ENCODE results near the gene LSM3. TPM values are rescaled to one million over a fixed set of nuclear protein-coding genes. Genes with fewer than 3 reads are reported as not detected.

The LSM3 gene
- total RNA-seq, 1 donor from 2014 or later: 9.5 TPM

- Histone ChIP-seq H3K9me3 (ENCODE audit: insufficient read depth, low read depth, low read length) (no peaks in the 10 kb centered on the region), H3K27me3 (ENCODE audit: insufficient read depth, low read length) (no peaks in the 10 kb centered on the region), H3K36me3 (ENCODE audit: insufficient read depth, low read length) (peaks cover 53% of the 10 kb centered on the region), H3K4me1 (ENCODE audit: insufficient read depth, low read length) (peaks cover 12% of the 10 kb centered on the region), H3K4me3 (ENCODE audit: insufficient read depth, low read depth, low read length) (no peak overlapping the region), H3K9ac (ENCODE audit: low read length) (no peak overlapping the region), H3K4me2 (ENCODE audit: low read length) (no peak overlapping the region), H2AFZ (ENCODE audit: low read depth, low read length) (no peak overlapping the region), H3K27ac (ENCODE audit: low read depth, low read length) (no peak overlapping the region), H3K79me2 (ENCODE audit: insufficient read depth, low read length) (peaks cover 42% of the 10 kb centered on the region), H4K20me1 (ENCODE audit: insufficient read depth, low read length) (peaks cover 61% of the 10 kb centered on the region)
- TF ChIP-seq CTCF (IDR thresholded peaks at IDR 0.05; ENCODE audit: insufficient read depth, low read depth, low read length): no peak
- TF ChIP-seq EZH2 (IDR thresholded peaks at IDR 0.05; ENCODE audit: insufficient read depth, low read length): no peak
- Mint-ChIP-seq H3K4me1 (ENCODE audit: low read depth, unreplicated experiment) (peaks cover 15% of the 10 kb centered on the region), H3K27ac (ENCODE audit: unreplicated experiment) (no peak overlapping the region), H3K4me3 (ENCODE audit: unreplicated experiment) (no peak overlapping the region), H3K36me3 (ENCODE audit: low read depth, unreplicated experiment) (peaks cover 44% of the 10 kb centered on the region), H3K9me3 (ENCODE audit: unreplicated experiment) (no peaks in the 10 kb centered on the region), H3K27me3 (ENCODE audit: low read depth, unreplicated experiment) (no peaks in the 10 kb centered on the region)
- DNase-seq (ENCODE audit: low read depth): no peak
- FAIRE-seq: no peak
Observed at GRCh38 chr3:14130707-14131106, 47.9 kb upstream of the LSM3 start.

GRCh38 chr3:14131134-14131533 is 47.5 kb upstream of the LSM3 start:
- no peak overlapping the region for H3K4me3 ChIP-seq (ENCODE audit: insufficient read depth, low read depth, low read length)
- no peak overlapping the region for H3K4me2 ChIP-seq (ENCODE audit: low read length)
- no peaks in the 10 kb centered on the region for H3K9me3 ChIP-seq (ENCODE audit: insufficient read depth, low read depth, low read length)
- peaks cover 57% of the 10 kb centered on the region for H3K36me3 ChIP-seq (ENCODE audit: insufficient read depth, low read length)
- H3K9ac ChIP-seq (ENCODE audit: low read length): no peak overlapping the region
- H3K36me3 Mint-ChIP-seq (ENCODE audit: low read depth, unreplicated experiment): peaks cover 49% of the 10 kb centered on the region
- no peaks in the 10 kb centered on the region for H3K27me3 ChIP-seq (ENCODE audit: insufficient read depth, low read length)
- FAIRE-seq (no peak), DNase-seq (ENCODE audit: low read depth) (no peak)
- peaks cover 38% of the 10 kb centered on the region for H3K79me2 ChIP-seq (ENCODE audit: insufficient read depth, low read length)
- no peak overlapping the region for H2AFZ ChIP-seq (ENCODE audit: low read depth, low read length)
- H3K4me1 ChIP-seq (ENCODE audit: insufficient read depth, low read length): peaks cover 8% of the 10 kb centered on the region
- H3K27ac ChIP-seq (ENCODE audit: low read depth, low read length): no peak overlapping the region
- TF ChIP-seq EZH2 (IDR thresholded peaks at IDR 0.05; ENCODE audit: insufficient read depth, low read length): no peak
- no peak for TF ChIP-seq CTCF (IDR thresholded peaks at IDR 0.05; ENCODE audit: insufficient read depth, low read depth, low read length)
- H3K27me3 Mint-ChIP-seq (ENCODE audit: low read depth, unreplicated experiment): no peaks in the 10 kb centered on the region
- no peak overlapping the region for H3K4me3 Mint-ChIP-seq (ENCODE audit: unreplicated experiment)
- H3K4me1 Mint-ChIP-seq (ENCODE audit: low read depth, unreplicated experiment): peaks cover 11% of the 10 kb centered on the region
- no peaks in the 10 kb centered on the region for H3K9me3 Mint-ChIP-seq (ENCODE audit: unreplicated experiment)
- H3K27ac Mint-ChIP-seq (ENCODE audit: unreplicated experiment): no peak overlapping the region
- peaks cover 58% of the 10 kb centered on the region for H4K20me1 ChIP-seq (ENCODE audit: insufficient read depth, low read length)

- Mint-ChIP-seq H3K4me1 (ENCODE audit: low read depth, unreplicated experiment) (peaks cover 6% of the 10 kb centered on the region), H3K27me3 (ENCODE audit: low read depth, unreplicated experiment) (no peaks in the 10 kb centered on the region), H3K4me3 (ENCODE audit: unreplicated experiment) (no peak overlapping the region), H3K27ac (ENCODE audit: unreplicated experiment) (no peak overlapping the region), H3K9me3 (ENCODE audit: unreplicated experiment) (no peaks in the 10 kb centered on the region), H3K36me3 (ENCODE audit: low read depth, unreplicated experiment) (peaks cover 52% of the 10 kb centered on the region)
- Histone ChIP-seq H3K79me2 (ENCODE audit: insufficient read depth, low read length) (peaks cover 28% of the 10 kb centered on the region), H3K36me3 (ENCODE audit: insufficient read depth, low read length) (peaks cover 61% of the 10 kb centered on the region), H2AFZ (ENCODE audit: low read depth, low read length) (no peak overlapping the region), H3K4me2 (ENCODE audit: low read length) (no peak overlapping the region), H3K4me3 (ENCODE audit: insufficient read depth, low read depth, low read length) (no peak overlapping the region), H3K27me3 (ENCODE audit: insufficient read depth, low read length) (no peaks in the 10 kb centered on the region), H3K27ac (ENCODE audit: low read depth, low read length) (no peak overlapping the region), H3K4me1 (ENCODE audit: insufficient read depth, low read length) (no peaks in the 10 kb centered on the region), H4K20me1 (ENCODE audit: insufficient read depth, low read length) (peaks cover 49% of the 10 kb centered on the region), H3K9me3 (ENCODE audit: insufficient read depth, low read depth, low read length) (no peaks in the 10 kb centered on the region), H3K9ac (ENCODE audit: low read length) (no peak overlapping the region)
- no peak for TF ChIP-seq EZH2 (IDR thresholded peaks at IDR 0.05; ENCODE audit: insufficient read depth, low read length)
- no peak for DNase-seq (ENCODE audit: low read depth)
- no peak for FAIRE-seq
Observed at GRCh38 chr3:14132120-14132519, 46.5 kb upstream of the LSM3 start.

All from astrocyte (in vitro differentiated cells and primary cell).